HG02885 (cell line): ENCODE data around the gene AKR1C8.
"Not testable (repeated sequence)": the region's sequence is repeated elsewhere in the genome, so short reads cannot be mapped to it uniquely, and the experiment has no call there.

ENCODE experiments used
- ATAC-seq: cut with Tn5 transposase; IDR thresholded peaks from one replicate; pipeline ENCODE4 v1.9.1; 2021; ENCODE audit warnings: mild to moderate bottlenecking; ENCODE audit not compliant: unreplicated experiment, poor library complexity

Gene AKR1C8

DNA sequence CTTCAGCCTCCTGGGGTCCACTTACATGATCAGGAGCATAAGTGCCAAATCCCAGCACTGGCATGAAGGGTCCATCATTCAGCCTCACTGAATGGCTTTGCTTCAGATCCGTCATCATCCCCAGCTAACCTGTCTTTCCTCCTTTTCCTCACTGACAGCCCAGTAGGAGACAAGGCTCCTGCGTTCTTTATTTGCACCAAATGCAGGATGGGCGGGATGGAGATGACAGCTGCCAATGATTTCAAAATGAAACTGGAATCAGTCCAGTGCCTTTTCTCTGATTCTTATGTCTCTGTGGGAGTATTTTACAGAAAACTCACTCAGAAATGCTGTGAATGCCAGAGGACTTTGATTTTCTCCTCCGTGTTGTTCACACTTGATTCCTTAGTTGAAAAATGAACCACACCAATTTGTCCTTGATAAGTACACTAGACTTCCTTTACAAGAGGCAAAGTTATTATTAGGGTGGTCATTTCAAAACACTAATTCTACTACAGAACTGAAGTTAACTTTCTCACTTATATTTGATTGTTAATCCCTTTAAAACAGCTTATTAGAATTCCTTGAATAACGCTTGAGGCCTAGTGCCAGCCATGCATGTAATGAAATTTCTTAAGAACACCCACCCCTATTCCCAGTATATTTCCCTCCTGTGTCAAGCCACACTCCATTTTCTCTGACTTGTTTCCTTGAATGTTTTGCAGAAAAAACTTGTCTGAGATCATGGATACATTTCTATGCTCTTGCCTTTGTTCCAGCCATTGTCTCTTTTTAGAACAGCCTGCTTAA lies at the start of gene AKR1C8:
Gene AKR1C8 (minus strand): TSS at position 164 of the 789 bp plus-strand sequence. CDS start 46 bp downstream, at position 118.
- ATAC-seq, result no peak

DNA sequence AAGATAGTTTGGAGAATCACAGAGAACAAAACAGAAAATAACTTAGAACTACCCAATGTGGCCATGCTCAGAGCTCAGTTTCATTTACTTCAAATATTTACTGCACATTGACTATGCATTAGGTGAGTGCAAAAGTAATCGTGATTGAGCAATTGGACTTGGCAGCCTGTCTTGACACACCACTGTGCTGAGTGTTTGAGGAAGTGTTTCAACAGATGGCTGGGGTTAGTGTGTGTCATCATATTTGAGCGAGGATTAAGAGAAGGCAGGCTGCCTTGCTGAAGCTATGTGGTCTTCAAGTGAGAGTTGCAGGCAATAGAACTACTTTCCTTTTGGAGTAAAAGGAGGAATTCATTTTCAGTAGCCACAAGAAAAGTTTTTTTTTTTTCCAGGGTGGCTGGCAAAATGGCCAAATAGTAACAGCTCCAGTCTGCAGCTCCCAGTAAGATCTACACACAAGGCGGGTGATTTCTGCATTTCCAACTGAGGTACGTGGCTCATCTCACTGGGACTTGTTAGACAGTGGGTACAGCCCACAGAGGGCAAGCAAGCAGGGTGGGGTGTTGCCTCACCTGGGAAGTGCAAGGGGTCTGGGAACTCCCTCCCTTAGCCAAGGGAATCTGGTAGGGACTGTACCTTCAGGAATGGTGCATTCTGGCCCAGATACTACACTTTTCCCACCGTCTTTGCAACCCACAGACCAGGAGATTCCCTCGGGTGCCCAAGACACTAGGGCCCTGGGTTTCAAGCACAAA lies 49.3 kb upstream of the AKR1C8 start:
- ATAC-seq, result no peak

DNA sequence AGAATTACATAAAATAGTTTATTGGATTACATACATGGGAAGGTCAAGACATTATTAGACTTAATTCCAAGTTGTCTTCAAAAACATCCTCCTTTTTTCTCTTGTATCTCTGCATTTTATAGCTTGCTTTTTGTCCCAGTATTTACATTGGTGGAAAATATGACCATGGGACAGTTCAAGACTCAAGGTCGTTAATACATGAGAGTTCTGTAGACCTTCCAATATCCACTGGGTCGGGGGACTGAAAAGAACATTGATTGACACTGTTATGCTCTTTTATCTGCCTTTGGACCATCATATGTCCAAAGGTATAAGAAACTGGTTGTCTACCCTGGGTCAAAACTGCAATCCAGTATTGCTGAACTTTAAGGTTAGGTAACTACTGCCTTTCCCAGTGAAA lies 48.4 kb upstream of the AKR1C8 start:
- no peak for ATAC-seq

DNA sequence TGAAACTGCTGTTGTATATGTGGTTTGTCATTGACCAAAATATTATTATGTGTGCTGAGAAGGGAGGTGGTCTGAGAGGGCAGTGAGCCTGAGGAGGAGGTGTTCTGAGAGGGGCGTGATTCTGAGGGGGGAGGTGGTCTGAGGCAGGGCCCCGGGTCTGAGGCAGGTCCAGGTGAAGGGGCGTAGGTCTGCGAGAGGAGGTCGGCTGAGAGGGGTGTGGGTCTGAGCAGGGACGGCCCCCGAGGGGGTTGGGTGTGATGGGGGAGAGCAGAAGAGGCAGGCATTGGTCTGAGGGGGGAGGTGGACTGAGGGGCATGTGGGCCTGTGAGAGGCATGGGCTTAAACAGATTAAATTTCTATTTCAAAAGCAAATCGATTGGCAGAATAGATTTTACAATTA lies 44.1 kb upstream of the AKR1C8 start:
- ATAC-seq, result no peak

DNA sequence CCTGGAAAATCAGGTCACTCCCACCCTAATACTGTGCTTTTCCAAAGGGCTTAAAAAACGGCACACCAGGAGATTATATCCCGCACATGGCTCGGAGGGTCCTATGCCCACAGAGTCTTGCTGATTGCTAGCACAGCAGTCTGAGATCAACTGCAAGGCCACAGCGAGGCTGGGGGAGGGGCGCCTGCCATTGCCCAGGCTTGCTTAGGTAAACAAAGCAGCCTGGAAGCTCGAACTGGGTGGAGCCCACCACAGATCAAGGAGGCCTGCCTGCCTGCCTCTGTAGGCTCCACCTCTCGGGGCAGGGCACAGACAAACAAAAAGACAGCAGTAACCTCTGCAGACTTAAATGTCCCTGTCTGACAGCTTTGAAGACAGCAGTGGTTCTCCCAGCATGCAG lies 38.0 kb upstream of the AKR1C8 start:
- not testable (repeated sequence) for ATAC-seq

DNA sequence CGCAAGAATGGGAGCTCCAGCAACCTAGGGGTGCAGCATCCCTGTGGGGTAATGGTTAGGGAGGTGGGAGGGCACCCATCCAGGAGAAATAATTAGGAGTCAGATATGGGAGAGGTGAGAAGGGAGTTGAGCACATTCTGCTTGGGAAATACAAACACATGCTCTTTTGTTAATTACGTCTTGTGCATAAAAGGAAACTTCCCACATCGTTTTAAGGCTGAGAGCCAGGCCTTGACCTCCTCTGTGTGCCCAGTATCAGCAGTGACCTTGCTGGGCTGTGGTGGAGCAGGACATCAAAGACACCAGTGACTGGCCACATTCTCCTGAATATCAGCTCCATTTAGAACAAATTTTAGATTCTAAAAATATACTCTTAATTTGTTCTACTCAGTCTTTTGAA lies 34.3 kb upstream of the AKR1C8 start:
- no peak for ATAC-seq

DNA sequence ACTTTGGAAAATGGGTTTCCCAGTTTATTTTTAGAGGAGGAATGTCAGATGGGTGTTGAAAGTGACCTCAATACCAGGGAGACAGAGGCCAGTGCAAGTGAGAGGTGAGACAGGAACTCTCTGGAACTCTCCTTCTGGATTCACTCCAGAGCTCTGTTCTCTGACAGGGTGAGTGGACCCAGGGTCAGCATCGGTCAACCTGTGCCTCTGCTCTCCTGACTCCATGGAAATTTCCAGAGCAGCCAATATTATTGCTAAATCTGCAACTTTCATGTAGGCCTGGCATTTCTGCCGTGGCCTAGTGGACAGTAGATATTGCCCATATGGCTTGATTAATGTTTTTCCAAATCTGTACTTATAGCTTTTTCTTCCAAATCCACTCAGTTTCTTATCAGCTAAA lies 31.9 kb upstream of the AKR1C8 start:
- no peak for ATAC-seq

DNA sequence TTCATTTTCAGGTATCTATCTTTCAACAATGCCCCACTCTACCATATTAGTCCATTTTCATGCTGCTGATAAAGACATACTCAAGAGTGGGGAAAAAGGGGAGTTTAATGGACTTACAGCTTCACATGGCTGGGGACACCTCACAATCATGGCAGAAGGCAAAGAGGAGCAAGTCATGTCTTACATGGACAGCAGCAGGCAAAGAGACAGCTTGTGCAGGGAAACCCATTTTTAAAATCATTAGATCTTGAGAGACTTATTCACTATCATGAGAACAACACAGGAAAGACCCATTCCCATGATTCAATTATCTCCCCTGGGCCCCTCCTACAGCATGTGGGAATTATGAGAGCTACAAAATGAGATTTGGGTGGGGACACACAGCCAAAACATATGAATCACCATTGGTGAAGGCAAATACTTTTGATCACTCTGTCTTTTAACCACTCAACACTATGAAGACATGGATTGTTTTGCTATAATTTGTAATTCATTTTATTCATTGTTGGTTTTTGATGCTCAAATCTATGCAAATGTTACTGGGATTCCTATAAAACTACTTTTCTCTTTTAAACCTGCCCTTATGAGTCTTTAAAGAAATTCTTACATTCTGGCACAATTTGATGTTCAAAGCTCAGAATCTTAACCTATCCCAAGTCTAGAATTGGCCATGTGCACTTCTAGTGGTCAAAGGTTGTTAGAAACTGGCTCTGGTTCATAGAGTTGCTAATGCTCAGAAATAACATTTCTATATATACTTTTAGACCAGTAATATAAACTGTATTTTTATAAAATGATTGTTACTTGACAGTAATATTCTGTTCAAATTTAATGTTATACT lies 27.0 kb upstream of the AKR1C8 start:
- no peak for ATAC-seq

DNA sequence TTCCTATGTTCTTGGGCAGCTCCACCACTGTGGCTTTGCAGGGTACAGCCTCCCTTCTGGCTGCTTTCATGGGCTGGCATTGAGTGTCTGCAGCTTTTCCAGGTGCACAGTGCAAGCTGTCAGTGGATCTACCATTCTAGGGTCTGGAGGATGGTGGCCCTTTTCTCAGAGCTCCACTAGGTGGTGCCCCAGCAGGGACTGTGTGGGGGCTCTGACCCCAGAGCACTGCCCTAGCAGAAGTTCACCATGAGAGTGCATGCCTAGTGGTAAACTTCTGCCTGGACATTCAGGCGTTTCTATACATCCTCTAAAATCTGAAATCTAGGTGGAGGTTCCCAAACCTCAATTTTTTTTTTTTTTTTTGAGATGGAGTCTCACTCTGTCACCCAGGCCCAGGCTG lies 25.3 kb upstream of the AKR1C8 start:
- ATAC-seq, result not testable (repeated sequence)

DNA sequence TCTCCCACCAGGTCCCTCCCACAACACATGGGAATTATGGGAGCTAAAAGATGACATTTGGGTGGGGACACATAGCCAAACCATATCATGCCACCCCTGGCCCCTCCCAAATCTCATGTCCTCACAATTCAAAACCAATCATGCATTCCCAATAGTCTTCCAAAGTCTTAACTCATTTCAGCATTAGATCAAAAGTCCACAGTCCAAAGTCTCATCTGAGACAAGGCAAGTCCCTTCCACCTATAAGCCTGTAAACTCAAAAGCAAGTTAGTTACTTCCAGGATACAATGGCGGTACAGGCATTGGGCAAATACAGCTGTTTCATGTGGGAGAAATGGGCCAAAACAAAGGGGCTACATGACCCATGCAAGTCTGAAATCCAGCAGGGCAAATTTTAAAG lies 24.8 kb upstream of the AKR1C8 start:
- ATAC-seq, result not testable (repeated sequence)

DNA sequence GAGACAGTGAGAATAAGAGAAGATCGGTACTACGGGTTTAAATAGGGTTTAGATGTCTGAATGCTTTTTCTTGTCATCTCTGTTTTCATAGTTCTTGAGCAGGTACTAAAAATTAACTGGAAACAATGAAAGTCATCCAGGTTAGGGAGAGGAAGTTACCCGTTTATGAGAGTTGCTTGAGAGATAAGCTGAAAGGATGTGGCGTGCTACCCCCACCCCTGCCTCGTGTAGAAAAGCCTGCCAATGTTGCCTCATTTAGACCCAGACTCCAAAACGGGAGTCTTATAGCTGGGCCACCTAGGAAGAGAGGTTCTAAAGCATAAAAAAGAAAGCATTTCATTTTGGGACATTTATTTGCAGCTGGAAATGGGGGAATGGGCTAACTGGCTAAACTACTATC lies 21.8 kb upstream of the AKR1C8 start:
- ATAC-seq, result no peak

DNA sequence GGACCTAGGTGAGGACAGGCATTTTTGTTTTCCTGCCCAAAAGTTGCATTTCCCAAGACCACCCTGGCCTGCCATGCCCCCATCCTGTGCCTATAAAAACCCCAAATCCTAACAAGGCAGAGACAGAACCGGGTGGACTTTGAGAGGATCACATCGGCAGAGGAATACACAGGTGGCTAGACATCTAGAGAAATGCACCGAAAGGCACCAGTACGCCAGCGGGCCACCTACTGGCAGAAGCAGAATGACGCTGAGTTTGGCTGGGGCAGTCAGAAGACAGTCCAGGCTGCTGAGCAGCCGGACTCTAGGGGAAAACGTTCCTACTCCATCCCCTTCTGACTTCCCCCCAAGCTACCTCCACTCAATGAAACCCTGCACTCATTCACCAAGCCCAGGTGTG lies 14.4 kb upstream of the AKR1C8 start:
- ATAC-seq, result no peak

DNA sequence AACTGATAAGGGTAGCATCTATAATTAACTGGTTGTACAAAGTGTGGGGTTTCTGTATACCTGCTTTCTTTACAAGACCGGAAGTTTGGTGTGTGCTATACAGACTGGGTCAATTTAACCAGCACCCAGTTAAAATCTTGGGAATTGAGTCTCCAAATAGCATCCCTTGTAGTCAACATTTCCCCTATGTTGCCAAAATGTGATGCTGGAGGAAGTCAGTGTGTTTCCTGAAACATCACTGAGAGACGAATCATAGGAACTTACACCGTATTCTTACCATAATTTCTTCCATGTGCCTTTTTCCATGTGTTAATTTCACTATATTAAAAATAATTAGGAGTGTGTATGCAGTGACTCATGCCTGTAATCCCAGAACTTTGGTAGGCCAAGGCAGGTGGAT lies 13.4 kb upstream of the AKR1C8 start:
- ATAC-seq, result no peak

DNA sequence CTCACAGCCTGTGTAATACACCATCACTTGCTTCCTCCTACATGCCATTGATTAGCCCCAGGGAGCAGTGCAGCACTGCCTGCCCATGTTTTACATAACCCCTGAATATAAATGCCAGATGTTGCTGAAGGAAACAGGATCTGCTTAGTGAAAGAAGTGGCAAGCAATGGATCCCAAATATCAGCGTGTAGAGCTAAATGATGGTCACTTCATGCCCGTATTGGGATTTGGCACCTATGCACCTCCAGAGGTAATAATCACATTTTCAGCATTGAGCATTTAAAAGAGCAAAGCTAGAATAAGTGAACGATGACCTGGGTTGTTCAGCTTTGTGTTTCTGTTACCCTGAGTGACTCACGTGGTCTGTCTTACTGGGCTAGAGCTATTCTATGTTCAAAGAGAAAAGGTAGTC lies 11.8 kb upstream of the AKR1C8 start, which contains the start of gene AKR1C4:
Gene AKR1C4 (plus strand): TSS at position 136 of the 412 bp plus-strand sequence. CDS start 31 bp downstream, at position 167.
- no peak for ATAC-seq

DNA sequence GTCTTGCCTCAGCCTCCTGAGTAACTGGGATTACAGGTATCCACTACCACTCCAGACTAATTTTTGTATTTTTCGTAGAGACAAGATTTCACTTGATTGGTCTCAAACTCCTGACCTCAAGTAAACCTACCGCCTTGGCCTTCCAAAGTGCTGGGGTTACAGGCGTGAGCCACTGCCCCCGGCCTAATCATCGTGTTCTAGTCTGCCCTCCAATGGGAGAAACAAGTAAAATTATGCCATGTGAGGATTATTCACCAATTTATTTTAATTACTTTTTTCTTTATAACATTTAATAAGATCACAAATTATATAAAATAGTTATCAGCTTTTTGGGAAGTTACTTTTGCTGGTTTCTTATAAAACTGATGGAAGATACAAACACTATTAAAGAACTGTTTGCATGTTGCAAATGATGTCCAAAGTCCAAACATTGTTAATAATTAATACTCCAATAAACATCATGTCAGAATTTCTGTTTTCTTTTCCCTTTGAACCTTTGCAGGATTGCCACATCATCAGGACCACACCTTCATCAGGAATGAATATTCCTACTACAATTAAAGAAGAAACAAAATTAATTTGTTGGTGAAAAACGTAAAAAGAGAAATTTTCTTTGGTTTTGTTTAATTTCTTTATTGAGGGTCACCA lies 10.9 kb upstream of the AKR1C8 start:
- no peak for ATAC-seq

DNA sequence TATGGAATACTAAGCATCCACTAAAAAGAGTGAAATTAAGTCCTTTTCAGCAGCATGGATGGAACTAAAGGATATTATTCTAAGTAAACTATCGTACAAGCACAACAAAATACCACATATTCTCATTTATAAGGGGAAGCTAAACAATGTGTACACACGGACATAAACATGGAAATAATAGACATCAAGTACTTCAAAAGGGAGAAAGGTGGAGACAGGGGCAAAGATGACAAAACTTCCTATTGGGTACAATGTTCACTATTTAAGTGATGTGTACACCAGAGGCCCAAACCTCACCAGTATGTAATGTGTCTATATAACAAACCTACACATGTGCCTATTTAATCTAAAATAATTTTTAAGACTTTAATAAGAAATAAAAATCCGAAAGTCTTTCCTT lies 9.5 kb upstream of the AKR1C8 start:
- ATAC-seq, result no peak

DNA sequence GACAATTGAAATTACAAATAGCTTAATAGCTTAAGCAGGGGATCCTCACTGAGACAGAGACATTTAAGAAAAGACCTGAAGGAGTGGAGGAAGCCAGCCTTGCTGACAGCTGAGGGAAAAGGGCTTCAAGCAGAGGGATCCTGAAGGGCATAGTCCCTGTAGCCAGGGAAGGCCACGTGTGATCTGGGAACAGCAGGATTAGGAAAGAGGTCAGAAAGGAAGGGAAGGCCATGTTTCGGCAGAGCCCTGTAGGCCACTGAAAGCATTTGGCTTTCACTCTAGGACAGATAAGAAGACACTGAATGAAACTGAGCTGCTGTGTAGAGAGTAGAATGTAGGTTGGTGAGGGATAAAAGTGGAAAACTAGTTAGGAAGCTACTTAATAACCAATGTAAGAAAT lies 3.4 kb upstream of the AKR1C8 start:
- no peak for ATAC-seq

DNA sequence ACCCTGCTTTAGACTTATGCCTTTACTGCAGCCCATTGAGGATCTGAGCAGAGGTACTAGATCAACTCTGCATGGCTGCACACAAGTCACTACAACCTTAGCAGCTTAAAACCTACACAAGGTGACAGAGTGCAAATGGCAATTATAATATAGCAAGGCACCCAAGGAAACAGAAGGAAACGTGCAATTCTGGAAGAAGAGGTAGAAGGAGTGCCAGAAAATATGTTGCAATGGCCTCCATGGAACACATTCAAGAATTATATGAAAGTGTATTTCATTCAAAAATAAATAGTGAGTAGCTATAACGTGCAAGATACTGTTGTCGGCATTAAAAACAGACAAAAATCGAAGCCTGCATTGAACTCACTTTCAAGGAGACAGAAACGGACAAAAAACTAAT lies 2.9 kb upstream of the AKR1C8 start:
- ATAC-seq, result no peak

DNA sequence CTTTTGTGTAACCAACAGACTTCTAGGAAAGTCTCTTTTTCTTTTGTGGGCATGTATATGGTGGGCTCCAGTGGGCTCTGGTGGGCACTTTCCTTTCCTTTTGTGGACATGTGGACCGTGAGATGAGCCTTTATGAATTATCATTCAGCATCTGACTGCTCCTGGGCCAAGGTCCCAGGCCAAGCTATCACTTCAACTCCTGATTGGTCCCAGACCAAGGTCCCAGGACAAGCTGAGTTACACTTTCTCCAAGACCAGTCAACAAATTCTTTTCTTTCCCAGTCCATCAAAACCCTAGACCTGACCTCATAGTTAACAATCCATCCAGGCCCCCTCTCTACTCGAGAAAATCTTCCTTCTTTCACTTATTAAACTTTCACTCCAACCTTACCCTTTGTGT lies 1.0 kb downstream of the AKR1C8 start:
- no peak for ATAC-seq

DNA sequence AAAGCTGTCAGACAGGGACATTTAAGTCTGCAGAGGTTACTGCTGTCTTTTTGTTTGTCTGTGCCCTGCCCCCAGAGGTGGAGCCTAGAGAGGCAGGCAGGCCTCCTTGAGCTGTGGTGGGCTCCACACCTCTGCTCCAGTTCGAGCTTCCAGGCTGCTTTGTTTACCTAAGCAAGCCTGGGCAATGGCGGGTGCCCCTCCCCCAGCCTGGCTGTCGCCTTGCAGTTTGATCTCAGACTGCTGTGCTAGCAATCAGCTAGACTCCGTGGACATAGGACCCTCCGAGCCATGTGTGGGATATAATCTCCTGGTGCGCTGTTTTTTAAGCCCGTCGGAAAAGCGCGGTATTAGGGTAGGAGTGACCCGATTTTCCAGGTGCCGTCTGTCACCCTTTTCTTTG lies 4.4 kb downstream of the AKR1C8 start:
- not testable (repeated sequence) for ATAC-seq
